Stomach (tissue), 9 donors: ENCODE data around the gene DCDC2. TPM values are rescaled to one million over a fixed set of nuclear protein-coding genes. Genes with fewer than 3 reads are reported as not detected.

ENCODE experiments used
- DNase-seq, 2 donors: peaks; one replicate each; pipeline versions ENCODE4 v3.0.0 to v3.0.0-alpha.2; 2013 to 2019
- H3K27ac ChIP-seq, 5 donors: fragments of 200-600 bp in 4 of 5; sonication (generic) in 4 of 5; one replicate each; pipeline ENCODE4 v1.5.1; 2013 to 2019; ENCODE audit warnings: mild to moderate bottlenecking in 1 of 5, moderate library complexity in 1 of 5
- H3K27me3 ChIP-seq, 3 donors: fragments of 200-600 bp; sonication (generic); one replicate each; pipeline ENCODE4 v1.5.1; 2017 to 2019; ENCODE audit warnings: mixed run types in 1 of 3
- H3K36me3 ChIP-seq, 4 donors: fragments of 200-600 bp; sonication (generic); 1 replicate in 3 of 4; 2 replicates in 1 of 4; pipeline ENCODE4 v1.5.1; 2016 to 2019
- H3K4me1 ChIP-seq, 4 donors: fragments of 200-600 bp; sonication (generic); one replicate each; pipeline ENCODE4 v1.5.1; 2016 to 2019
- H3K4me3 ChIP-seq, 4 donors: fragments of 200-600 bp; sonication (generic) in 3 of 4; one replicate each; pipeline ENCODE4 v1.5.1; 2016 to 2019; ENCODE audit warnings: mild to moderate bottlenecking in 1 of 4
- H3K9me3 ChIP-seq, 4 donors: fragments of 200-600 bp; sonication (generic); one replicate each; pipeline ENCODE4 v1.5.1; 2016 to 2019
- CTCF ChIP-seq, 7 experiments: fragments of 450-650 bp in 4 of 7; fragments of 200-600 bp in 3 of 7; sonication (generic) in 3 of 7; IDR thresholded peaks; one replicate each; pipeline ENCODE4 v1.5.1; 2016 to 2019; ENCODE audit warnings: antibody characterized with exemption in 7 of 7, control low read depth in 2 of 7, mild to moderate bottlenecking in 1 of 7
- EP300 ChIP-seq: sonication (generic); formaldehyde crosslinking; IDR thresholded peaks from one replicate; pipeline ENCODE4 v1.6.1; 2017; ENCODE audit warnings: antibody characterized with exemption
- POLR2A ChIP-seq, 4 donors: fragments of 450-650 bp; IDR thresholded peaks; one replicate each; pipeline ENCODE4 v1.6.1; 2016; ENCODE audit warnings: antibody characterized with exemption in 4 of 4, control low read depth in 2 of 4, mild to moderate bottlenecking in 1 of 4, moderate library complexity in 1 of 4
- POLR2AphosphoS5 ChIP-seq, 3 donors: sonication (generic); formaldehyde crosslinking; IDR thresholded peaks; one replicate each; pipeline ENCODE4 v1.6.1; 2016; ENCODE audit warnings: antibody characterized with exemption in 3 of 3
- WGBS, 5 donors: extraction: QIAGEN DNeasy Blood & Tissue Kit in 3 of 5; methylation state at CpG; one replicate each; pipeline versions ENCODE4 v1.1.5 to v1.1.7; 2013 to 2018; 5-methylcytosine and 5-hydroxymethylcytosine counted together
- intact Hi-C: fragments of 100-400 bp; cut with DNase I; formaldehyde crosslinking; loops from one replicate; pipeline ENCODE4 v1.15.1; 2023; ENCODE audit warnings: low total_unique reads
- polyA plus RNA-seq, 3 donors: library from polyadenylated mRNA; stranded (reverse); fragments of 200-250 nt; gene quantifications; one replicate each; pipeline ENCODE4 v1.2.3, GENCODE V29; 2013
- total RNA-seq, 5 donors: library from RNA; depleted of rRNA; stranded (reverse); fragments of >200 nt; gene quantifications; one replicate each; pipeline versions ENCODE4 v1.1.0 to v1.2.3, GENCODE V29; 2014 to 2016
- donor health status: healthy with polysubstance abuse.
- donor health status: Bipolar disorder and iron deficiency.
- donor health status: healthy.

Gene DCDC2
- total and polyA plus RNA-seq, 8 donors = under 0.01 to 2.8 (median 1.4) TPM

- no peak for DNase-seq
- Histone ChIP-seq H3K27ac (no peak overlapping the region), H3K4me3 (no peak overlapping the region), H3K4me1 (peaks cover 8 to 17% (median 12%) of the 10 kb centered on the region in 4 donors), H3K9me3 (no peaks in the 10 kb centered on the region), H3K36me3 (no peaks in the 10 kb centered on the region), H3K27me3 (no peaks in the 10 kb centered on the region)
- intact Hi-C loops = loop anchor here (5.0 kb wide), 1 partner anchor 105 kb away; no protein-coding TSS in a partner anchor
- WGBS, 5 donors = 92 to 98% (median 95%) methylated on average over 5 of the region's 5 CpGs
- TF ChIP-seq POLR2AphosphoS5 (IDR thresholded peaks at IDR 0.05) = no peak
- TF ChIP-seq POLR2A (IDR thresholded peaks at IDR 0.05) = no peak
- TF ChIP-seq CTCF (IDR thresholded peaks at IDR 0.05) = no peak
Observed at GRCh38 chr6:24287239-24287638, 70.6 kb downstream of the DCDC2 start.

GRCh38 chr6:24284006-24284405 lies 73.9 kb downstream of the DCDC2 start:
- Histone ChIP-seq H3K4me3 (no peak overlapping the region), H3K27me3 (peaks cover 0 to 2% (median 0%) of the 10 kb centered on the region in 3 donors), H3K36me3 (no peaks in the 10 kb centered on the region), H3K4me1 (peaks cover 8 to 17% (median 12%) of the 10 kb centered on the region in 4 donors), H3K9me3 (no peaks in the 10 kb centered on the region), H3K27ac (no peak overlapping the region)
- intact Hi-C loops = no loop called here
- TF ChIP-seq EP300 = no peak
- TF ChIP-seq POLR2AphosphoS5 (IDR thresholded peaks at IDR 0.05) = no peak
- no peak for TF ChIP-seq POLR2A (IDR thresholded peaks at IDR 0.05)
- TF ChIP-seq CTCF (IDR thresholded peaks at IDR 0.05) = no peak
- no peak for DNase-seq
- WGBS, 5 donors = 71 to 85% (median 81%) methylated on average over 10 of the region's 10 CpGs

GRCh38 chr6:24283043-24283985 lies 74.5 kb downstream of the DCDC2 start:
- peak in 3 of 7 experiments; percentile 31 to 61 (median 47) for TF ChIP-seq CTCF (IDR thresholded peaks at IDR 0.05)
- no peak for TF ChIP-seq POLR2A (IDR thresholded peaks at IDR 0.05)
- intact Hi-C loops = no loop called here

GRCh38 chr6:24274441-24275083 lies 83.3 kb downstream of the DCDC2 start:
- Histone ChIP-seq H3K27ac (no peak overlapping the region), H3K36me3 (no peaks in the 10 kb centered on the region), H3K4me3 (no peak overlapping the region), H3K9me3 (no peaks in the 10 kb centered on the region), H3K4me1 (no peaks in the 10 kb centered on the region), H3K27me3 (peaks cover 0 to 4% (median 0%) of the 10 kb centered on the region in 3 donors)
- 0 to 6% (median 3%) methylated on average over 1 of the region's 1 CpG for WGBS, 5 donors
- peak in 1 of 2 donors; percentile 35 for DNase-seq
- TF ChIP-seq EP300 (no peak), POLR2AphosphoS5 (IDR thresholded peaks at IDR 0.05) (no peak), POLR2A (IDR thresholded peaks at IDR 0.05) (no peak), CTCF (IDR thresholded peaks at IDR 0.05) (peak in 2 of 7 experiments; percentile 36 to 38)
- intact Hi-C loops = no loop called here

More at GRCh38 chr6:24283043-24283985, 74.5 kb downstream of the DCDC2 start:
- WGBS, 5 donors = 3 to 5% (median 3%) methylated on average over 10 of the region's 10 CpGs
- Histone ChIP-seq H3K4me1 (peaks cover 8 to 17% (median 12%) of the 10 kb centered on the region in 4 donors), H3K4me3 (peak overlapping the region in 2 of 4 donors; percentile 24 to 29), H3K36me3 (no peaks in the 10 kb centered on the region), H3K27me3 (peaks cover 0 to 4% (median 0%) of the 10 kb centered on the region in 3 donors), H3K9me3 (no peaks in the 10 kb centered on the region), H3K27ac (peak overlapping the region in 1 of 5 donors; percentile 6)
- peak; percentile 81 to 92 for DNase-seq
